Ovary (tissue), 9 donors: ENCODE data around the gene VPS13A. TPM values are rescaled to one million over a fixed set of nuclear protein-coding genes. Genes with fewer than 3 reads are reported as not detected.

ENCODE experiments used
- DNase-seq, 5 donors: peaks; one replicate each; pipeline ENCODE4 v3.0.0-alpha.2; 2019 to 2020
- H3K27ac ChIP-seq, 2 donors: fragments of 200-600 bp; one replicate each; pipeline versions ENCODE4 v1.5.1 to v1.8.0; 2019 to 2022
- H3K27me3 ChIP-seq: fragments of 200-600 bp; one replicate; pipeline ENCODE4 v1.8.0; 2022
- H3K36me3 ChIP-seq: fragments of 200-600 bp; sonication (generic); one replicate; pipeline ENCODE4 v1.5.1; 2019
- H3K4me1 ChIP-seq: one replicate; pipeline ENCODE4 v1.8.1; 2013; ENCODE audit warnings: mild to moderate bottlenecking, moderate library complexity; ENCODE audit not compliant: insufficient read depth
- H3K4me3 ChIP-seq: fragments of 200-600 bp; sonication (generic); one replicate; pipeline ENCODE4 v1.5.1; 2017
- H3K9me3 ChIP-seq, 2 donors: fragments of 200-600 bp in 1 of 2; sonication (generic) in 1 of 2; one replicate each; pipeline versions ENCODE4 v1.5.1 to v1.8.1; 2013 to 2019; ENCODE audit warnings: mild to moderate bottlenecking in 1 of 2, moderate library complexity in 1 of 2
- EP300 ChIP-seq: sonication (generic); formaldehyde crosslinking; IDR thresholded peaks from one replicate; pipeline ENCODE4 v1.6.1; 2017; ENCODE audit warnings: antibody characterized with exemption
- POLR2A ChIP-seq: fragments of 450-650 bp; IDR thresholded peaks from one replicate; pipeline ENCODE4 v1.6.1; 2017; ENCODE audit warnings: antibody characterized with exemption, mild to moderate bottlenecking, moderate library complexity
- WGBS, 3 donors: extraction: QIAGEN DNeasy Blood & Tissue Kit in 1 of 3; methylation state at CpG; one replicate each; pipeline versions ENCODE4 v1.1.5 to v1.1.7; 2013 to 2017; 5-methylcytosine and 5-hydroxymethylcytosine counted together
- intact Hi-C, 4 donors: fragments of 100-400 bp; cut with DNase I; formaldehyde crosslinking; loops; one replicate each; pipeline versions ENCODE4 v1.11.0 to v1.15.1; 2022 to 2023
- polyA plus RNA-seq, 2 donors: library from polyadenylated mRNA; stranded (reverse); fragments of 200-250 nt in 1 of 2; fragments of 350-450 nt in 1 of 2; fragmentation: Illumina TruSeq in 1 of 2; extraction: RNeasy Lipid Tissue Mini Kit (QIAGEN cat#74804) in 1 of 2; gene quantifications; one replicate each; pipeline ENCODE4 v1.2.3, GENCODE V29; 2013 to 2014
- total RNA-seq, 7 donors: library from RNA; depleted of rRNA in 2 of 7; stranded (reverse); fragments of >200 nt in 2 of 7; fragmentation: NEBNext Ultra II Directional in 3 of 7; extraction: Animal tissue kit (Norgen Biotek cat#: 25700) in 3 of 7; gene quantifications; one replicate each; pipeline versions ENCODE4 v1.1.0 to v1.2.4, GENCODE V29; 2016 to 2023
- TF ChIP-seq, protein P1 (sequence below), 3 donors: fragments of 450-650 bp in 2 of 3; fragments of 200-600 bp in 1 of 3; IDR thresholded peaks; one replicate each; pipeline versions ENCODE4 v1.5.1 to v1.8.0; 2016 to 2022; ENCODE audit warnings: antibody characterized with exemption in 3 of 3, mild to moderate bottlenecking in 1 of 3
- donor health status: DM: no; HTN: no; CAD: no; lungs with moderate emphysema.
- donor health status: DM: no; HTN: no; CAD: no.
- donor health status: Bipolar disorder and iron deficiency.
- donor health status: DM: yes; HTN: yes; CAD: no.
- donor health status: DM: no; HTN: no; CAD: no.
- donor health status: DM: yes; HTN: yes; CAD: no.

The VPS13A gene
- total and polyA plus RNA-seq, 9 donors = 3.5 to 46.6 (median 13.5) TPM

DNA sequence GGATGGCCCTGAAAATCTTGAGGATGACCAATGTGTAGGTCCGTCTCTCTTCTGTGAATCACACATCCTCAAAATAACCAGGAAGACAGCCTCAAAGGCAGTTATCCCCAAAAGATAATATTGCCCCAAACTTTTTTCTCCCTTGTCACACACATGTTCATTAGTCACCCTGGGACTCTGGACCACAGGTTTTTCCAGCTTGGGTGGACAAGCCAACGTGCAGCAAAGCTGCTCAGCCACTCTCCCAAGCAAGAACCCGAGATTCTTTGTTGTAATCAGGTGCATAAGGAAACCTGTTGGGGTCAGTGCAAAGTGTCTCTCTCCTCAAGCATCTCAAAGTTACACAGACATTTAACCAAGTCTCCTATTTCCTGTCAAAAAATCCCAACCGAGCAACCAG lies 274.2 kb downstream of the VPS13A start:
- H3K27me3 ChIP-seq = no peaks in the 10 kb centered on the region
- H3K4me1 ChIP-seq = no peaks in the 10 kb centered on the region
- TF ChIP-seq EP300 (no peak), POLR2A (no peak)
- TF ChIP-seq, protein P1, sequence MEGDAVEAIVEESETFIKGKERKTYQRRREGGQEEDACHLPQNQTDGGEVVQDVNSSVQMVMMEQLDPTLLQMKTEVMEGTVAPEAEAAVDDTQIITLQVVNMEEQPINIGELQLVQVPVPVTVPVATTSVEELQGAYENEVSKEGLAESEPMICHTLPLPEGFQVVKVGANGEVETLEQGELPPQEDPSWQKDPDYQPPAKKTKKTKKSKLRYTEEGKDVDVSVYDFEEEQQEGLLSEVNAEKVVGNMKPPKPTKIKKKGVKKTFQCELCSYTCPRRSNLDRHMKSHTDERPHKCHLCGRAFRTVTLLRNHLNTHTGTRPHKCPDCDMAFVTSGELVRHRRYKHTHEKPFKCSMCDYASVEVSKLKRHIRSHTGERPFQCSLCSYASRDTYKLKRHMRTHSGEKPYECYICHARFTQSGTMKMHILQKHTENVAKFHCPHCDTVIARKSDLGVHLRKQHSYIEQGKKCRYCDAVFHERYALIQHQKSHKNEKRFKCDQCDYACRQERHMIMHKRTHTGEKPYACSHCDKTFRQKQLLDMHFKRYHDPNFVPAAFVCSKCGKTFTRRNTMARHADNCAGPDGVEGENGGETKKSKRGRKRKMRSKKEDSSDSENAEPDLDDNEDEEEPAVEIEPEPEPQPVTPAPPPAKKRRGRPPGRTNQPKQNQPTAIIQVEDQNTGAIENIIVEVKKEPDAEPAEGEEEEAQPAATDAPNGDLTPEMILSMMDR (IDR thresholded peaks at IDR 0.05) = no peak
- no peaks in the 10 kb centered on the region for H3K9me3 ChIP-seq
- no peak overlapping the region for H3K27ac ChIP-seq
- 77 to 89% (median 83%) methylated on average over 4 of the region's 4 CpGs for WGBS, 3 donors
- intact Hi-C loops = loop anchor here in 1 of 4 donors (10.0 kb wide), 1 partner anchor 303 kb away; no protein-coding TSS in a partner anchor
- no peak for DNase-seq
- no peak overlapping the region for H3K4me3 ChIP-seq
- no peaks in the 10 kb centered on the region for H3K36me3 ChIP-seq

DNA sequence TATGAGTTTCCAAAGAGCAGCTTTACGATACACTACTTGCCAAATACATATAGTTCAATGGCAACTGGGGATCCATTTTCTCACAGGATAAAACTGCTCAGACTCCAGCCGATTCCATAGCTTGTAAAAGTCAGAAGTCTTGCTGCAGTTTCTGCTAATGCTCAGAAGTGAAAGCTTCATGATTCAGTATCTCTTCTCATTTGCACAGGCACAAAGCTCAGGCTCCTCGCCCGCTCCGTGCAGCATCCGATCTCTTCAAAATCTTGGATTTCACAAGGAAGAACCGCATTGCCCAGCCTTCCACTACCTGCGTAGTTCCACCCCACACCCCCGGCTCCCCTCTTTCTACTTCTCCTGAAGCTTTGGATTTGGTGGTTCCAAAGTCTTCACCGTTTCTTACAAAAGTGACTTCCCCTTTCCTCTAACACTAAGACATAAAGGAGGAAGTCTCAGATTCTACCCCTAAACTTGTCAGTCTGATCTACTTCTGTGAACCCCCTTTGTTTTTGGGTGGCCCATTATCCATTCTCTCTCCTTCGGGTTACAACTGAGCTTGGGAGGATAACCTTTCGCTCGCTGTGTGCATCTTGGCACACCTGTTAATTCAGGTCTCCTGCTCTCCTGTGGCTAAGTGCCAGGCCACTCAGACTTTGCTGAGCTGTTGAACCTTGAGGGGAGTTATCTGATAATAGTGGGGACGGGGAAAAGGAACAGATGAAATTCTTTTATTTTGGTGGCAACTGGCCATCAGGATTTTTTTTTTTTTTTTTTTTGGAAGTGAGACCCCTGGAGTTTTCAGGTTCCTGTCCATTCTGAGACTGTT lies 276.7 kb downstream of the VPS13A start:
- intact Hi-C loops = loop anchor here in 1 of 4 donors (10.0 kb wide), 1 partner anchor 301 kb away; no protein-coding TSS in a partner anchor
- WGBS, 3 donors = 85 to 91% (median 88%) methylated on average over 14 of the region's 14 CpGs
- DNase-seq = no peak

DNA sequence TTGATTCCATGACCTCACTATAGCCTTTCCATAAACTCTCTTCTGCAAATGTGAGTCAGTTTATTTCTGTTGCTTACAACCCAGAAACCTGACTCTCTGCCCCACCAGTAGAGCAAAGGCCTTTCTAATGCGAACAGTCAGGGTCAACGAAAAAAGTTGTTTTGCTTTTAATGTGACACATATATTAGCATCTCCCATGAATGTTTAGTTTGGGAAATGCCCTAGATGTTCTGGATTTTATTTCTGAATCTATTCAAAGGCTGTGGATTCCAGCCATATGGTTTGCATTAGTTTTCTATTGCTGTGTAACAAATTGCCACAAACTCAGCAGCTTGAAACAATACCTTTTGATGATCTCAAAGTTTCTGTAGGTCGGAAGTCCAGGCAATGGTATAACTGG lies 277.3 kb downstream of the VPS13A start:
- no peaks in the 10 kb centered on the region for H3K27me3 ChIP-seq
- H3K4me3 ChIP-seq = no peak overlapping the region
- no peaks in the 10 kb centered on the region for H3K36me3 ChIP-seq
- 94 to 95% (median 94%) methylated on average over 3 of the region's 3 CpGs for WGBS, 3 donors
- no peak for TF ChIP-seq POLR2A
- no peak for TF ChIP-seq EP300
- H3K27ac ChIP-seq = no peak overlapping the region
- DNase-seq = no peak
- H3K9me3 ChIP-seq = no peaks in the 10 kb centered on the region
- peaks cover 5% of the 10 kb centered on the region for H3K4me1 ChIP-seq
- intact Hi-C loops = loop anchor here in 2 of 4 donors (5.0 to 10.0 kb wide), 2 partner anchors 193 to 300 kb away; partner anchors contain the start of gene GNA14 (in 1 of the 2)

More for the DNA sequence above, 276.7 kb downstream of the VPS13A start:
- Histone ChIP-seq H3K4me1 (peaks cover 5% of the 10 kb centered on the region), H3K27me3 (no peaks in the 10 kb centered on the region), H3K36me3 (no peaks in the 10 kb centered on the region), H3K4me3 (no peak overlapping the region), H3K9me3 (no peaks in the 10 kb centered on the region), H3K27ac (no peak overlapping the region)
- TF ChIP-seq, protein P1 (IDR thresholded peaks at IDR 0.05) = no peak
- TF ChIP-seq EP300 = no peak
- no peak for TF ChIP-seq POLR2A

DNA sequence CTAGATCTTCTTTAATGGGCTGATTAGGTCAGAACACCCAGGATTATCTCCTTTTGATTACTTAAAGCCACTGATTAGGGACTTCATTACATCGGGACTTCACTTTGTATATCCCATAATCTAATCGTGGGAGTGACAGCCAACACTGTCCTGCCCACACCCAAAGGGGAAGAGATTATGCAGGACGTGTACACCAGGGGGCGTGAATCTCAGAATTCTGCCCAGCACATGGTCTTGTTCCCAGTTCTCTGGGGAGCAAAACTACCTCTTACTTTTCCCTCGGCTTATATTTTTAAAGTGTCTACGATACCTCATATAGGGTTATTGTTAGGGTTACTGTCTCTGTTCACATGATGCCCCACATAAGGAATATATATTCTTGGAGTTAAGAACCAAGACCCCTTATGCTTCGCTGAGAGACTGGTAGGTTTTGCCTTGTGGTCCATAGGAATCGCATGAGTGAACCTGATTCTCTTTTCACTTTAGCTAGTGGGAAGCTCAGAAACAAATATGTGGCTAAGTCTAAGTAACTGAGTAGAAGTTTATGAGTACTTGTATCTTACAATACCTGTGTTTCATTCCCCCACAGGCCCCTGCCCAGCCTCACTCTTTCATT lies 278.1 kb downstream of the VPS13A start:
- no peak for DNase-seq

More for the DNA sequence above, 278.1 kb downstream of the VPS13A start:
- intact Hi-C loops = loop anchor here in 2 of 4 donors (5.0 to 10.0 kb wide), 2 partner anchors 192 to 299 kb away; partner anchors contain the start of gene GNA14 (in 1 of the 2)
- Histone ChIP-seq H3K27ac (no peak overlapping the region), H3K36me3 (no peaks in the 10 kb centered on the region), H3K9me3 (no peaks in the 10 kb centered on the region), H3K4me1 (peaks cover 5% of the 10 kb centered on the region), H3K4me3 (no peak overlapping the region), H3K27me3 (no peaks in the 10 kb centered on the region)
- 71 to 77% (median 73%) methylated on average over 8 of the region's 8 CpGs for WGBS, 3 donors
- TF ChIP-seq, protein P1 (IDR thresholded peaks at IDR 0.05) = no peak
- no peak for TF ChIP-seq EP300
- no peak for TF ChIP-seq POLR2A
